AG04450 (cell line): ENCODE measurements around the gene USP15. TPM values are rescaled to one million over a fixed set of nuclear protein-coding genes. Genes with fewer than 3 reads are reported as not detected.

Experiments used
- CTCF ChIA-PET: fragments of 300-600, 350-600 bp; formaldehyde crosslinking; extraction: SDS; loops from one replicate; lab custom pipeline; 2022; ENCODE audit warnings: antibody characterized with exemption, inconsistent platforms; lab: Charles Lee
- POLR2A ChIA-PET: fragments of 350-600 bp; formaldehyde crosslinking; extraction: SDS; loops from one replicate; lab custom pipeline; 2021; ENCODE audit warnings: antibody characterized with exemption, inconsistent platforms; lab: Yijun Ruan, JAX
- DNase-seq: peaks from one replicate; pipeline ENCODE4 v3.0.0-alpha.2; 2011; ENCODE audit warnings: low read depth, low spot score
- H3K27ac ChIP-seq: one replicate; pipeline ENCODE4 v1.5.1; 2012; ENCODE audit warnings: low read depth, low read length, control low read depth
- H3K27me3 ChIP-seq: one replicate; pipeline ENCODE4 v1.6.0; 2012; ENCODE audit warnings: low read length; ENCODE audit not compliant: control insufficient read depth, insufficient read depth
- H3K4me3 ChIP-seq: 2 replicates; pipeline ENCODE4 v1.5.1; 2011; ENCODE audit warnings: mild to moderate bottlenecking, low read depth, low read length, control low read depth
- H3K9me3 ChIP-seq: 2 replicates; pipeline ENCODE4 v1.5.1; 2012; ENCODE audit warnings: low read length; ENCODE audit not compliant: control insufficient read depth, insufficient read depth
- CTCF ChIP-seq: IDR thresholded peaks from 2 replicates; pipeline ENCODE4 v1.5.1; 2011; ENCODE audit warnings: low read depth, low read length, control low read depth, inconsistent platforms
- polyA plus RNA-seq: library from polyadenylated mRNA; depleted of rRNA; stranded (reverse); fragments of >200 nt; gene quantifications from 2 replicates; pipeline ENCODE4 v1.2.3, GENCODE V29; 2011

USP15 gene
- polyA plus RNA-seq, 1 experiment, result 64.4 TPM

- Histone ChIP-seq H3K9me3 (no peaks in the 10 kb centered on the region), H3K27me3 (no peaks in the 10 kb centered on the region), H3K27ac (no peak overlapping the region), H3K4me3 (no peak overlapping the region)
- ChIA-PET POLR2A (no interaction called here), CTCF (no interaction called here)
- TF ChIP-seq CTCF, result no peak
- DNase-seq, result no peak
These were observed 10.8 kb upstream of the USP15 start for GRCh38 chr12:62249419-62249818.

- CTCF ChIA-PET, result interaction anchor here (0.9 kb wide), 1 partner anchor 9 kb away, joined by 4 read pairs; the partner anchor contains the start of gene USP15
- Histone ChIP-seq H3K27ac (no peak overlapping the region), H3K9me3 (no peaks in the 10 kb centered on the region), H3K4me3 (no peak overlapping the region), H3K27me3 (no peaks in the 10 kb centered on the region)
- POLR2A ChIA-PET, result no interaction called here
- no peak for TF ChIP-seq CTCF
- no peak for DNase-seq
These were observed 9.3 kb upstream of the USP15 start for GRCh38 chr12:62250671-62251608.

GRCh38 chr12:62251609-62251958 is 8.6 kb upstream of the USP15 start:
- Histone ChIP-seq H3K9me3 (no peaks in the 10 kb centered on the region), H3K27me3 (no peaks in the 10 kb centered on the region), H3K27ac (no peak overlapping the region), H3K4me3 (no peak overlapping the region)
- TF ChIP-seq CTCF, result no peak
- CTCF ChIA-PET, result interaction anchor here (0.9 kb wide), 1 partner anchor 8 kb away, joined by 4 read pairs; the partner anchor contains the start of gene USP15
- POLR2A ChIA-PET, result no interaction called here
- no peak for DNase-seq

GRCh38 chr12:62252576-62252975 is 7.6 kb upstream of the USP15 start:
- Histone ChIP-seq H3K4me3 (no peak overlapping the region), H3K27me3 (no peaks in the 10 kb centered on the region), H3K9me3 (no peaks in the 10 kb centered on the region), H3K27ac (no peak overlapping the region)
- DNase-seq, result no peak
- CTCF ChIA-PET, result no interaction called here
- POLR2A ChIA-PET, result no interaction called here
- TF ChIP-seq CTCF, result no peak

GRCh38 chr12:62254967-62255366 is 5.2 kb upstream of the USP15 start:
- Histone ChIP-seq H3K9me3 (no peaks in the 10 kb centered on the region), H3K4me3 (no peak overlapping the region), H3K27ac (no peak overlapping the region), H3K27me3 (no peaks in the 10 kb centered on the region)
- no peak for DNase-seq
- TF ChIP-seq CTCF, result no peak
- CTCF ChIA-PET, result interaction anchor here (2.0 kb wide), 1 partner anchor 62 kb away, joined by 5 read pairs; a partner anchor contains a TSS
- POLR2A ChIA-PET, result no interaction called here
